HG03354 (cell line): Measurements from ENCODE around the gene FILIP1L.
A peak's percentile ranks its signal among the peaks of the same experiment; 100 is the strongest.

Source experiments
- ATAC-seq: cut with Tn5 transposase; IDR thresholded peaks from one replicate; pipeline ENCODE4 v1.9.1; 2021; ENCODE audit warnings: mild to moderate bottlenecking; ENCODE audit not compliant: unreplicated experiment, poor library complexity, severe bottlenecking

The FILIP1L gene

GRCh38 chr3:100081311-100081710 lies 33.0 kb downstream of the FILIP1L start:
- no peak for ATAC-seq

GRCh38 chr3:100080573-100080972 lies 33.7 kb downstream of the FILIP1L start:
- no peak for ATAC-seq

GRCh38 chr3:100079328-100079727 lies 35.0 kb downstream of the FILIP1L start:
- no peak for ATAC-seq

DNA sequence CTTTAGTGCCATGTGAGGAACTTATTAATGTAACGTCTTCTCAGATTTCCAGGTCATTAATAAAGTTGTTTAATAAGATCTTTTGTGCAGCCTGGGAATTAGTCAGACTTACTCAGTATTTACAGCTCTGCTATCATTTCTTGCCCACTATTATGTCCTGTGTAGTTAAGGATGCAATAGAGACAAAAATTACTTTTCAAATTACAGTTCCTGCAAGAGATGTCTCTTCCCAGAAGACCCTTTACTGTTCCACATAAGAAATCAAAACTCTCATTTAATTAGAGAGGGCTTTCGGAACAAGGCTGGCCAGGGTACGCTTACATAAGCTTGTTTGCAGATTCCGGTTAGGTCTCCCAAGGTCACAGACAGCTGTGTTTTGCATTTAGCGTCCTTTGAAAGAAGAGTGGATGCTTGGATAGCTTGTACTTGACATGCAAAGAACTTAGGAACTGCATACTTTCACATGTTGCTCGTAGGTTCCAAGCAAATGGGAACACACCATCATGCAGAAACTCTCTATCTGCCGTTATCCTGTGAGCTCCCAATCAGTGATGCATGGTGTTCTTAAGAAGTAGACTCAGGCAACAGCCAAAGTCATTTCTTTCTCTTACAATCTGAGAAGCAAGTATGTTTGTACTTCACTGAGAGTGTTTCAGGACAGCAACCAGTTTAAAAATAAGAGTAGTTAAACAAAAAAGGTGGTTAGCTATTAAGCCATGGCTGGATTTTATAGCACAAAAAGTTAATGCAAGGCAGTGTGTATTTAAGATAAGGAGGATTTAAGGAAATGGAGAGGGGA lies 37.4 kb downstream of the FILIP1L start:
- ATAC-seq = no peak

DNA sequence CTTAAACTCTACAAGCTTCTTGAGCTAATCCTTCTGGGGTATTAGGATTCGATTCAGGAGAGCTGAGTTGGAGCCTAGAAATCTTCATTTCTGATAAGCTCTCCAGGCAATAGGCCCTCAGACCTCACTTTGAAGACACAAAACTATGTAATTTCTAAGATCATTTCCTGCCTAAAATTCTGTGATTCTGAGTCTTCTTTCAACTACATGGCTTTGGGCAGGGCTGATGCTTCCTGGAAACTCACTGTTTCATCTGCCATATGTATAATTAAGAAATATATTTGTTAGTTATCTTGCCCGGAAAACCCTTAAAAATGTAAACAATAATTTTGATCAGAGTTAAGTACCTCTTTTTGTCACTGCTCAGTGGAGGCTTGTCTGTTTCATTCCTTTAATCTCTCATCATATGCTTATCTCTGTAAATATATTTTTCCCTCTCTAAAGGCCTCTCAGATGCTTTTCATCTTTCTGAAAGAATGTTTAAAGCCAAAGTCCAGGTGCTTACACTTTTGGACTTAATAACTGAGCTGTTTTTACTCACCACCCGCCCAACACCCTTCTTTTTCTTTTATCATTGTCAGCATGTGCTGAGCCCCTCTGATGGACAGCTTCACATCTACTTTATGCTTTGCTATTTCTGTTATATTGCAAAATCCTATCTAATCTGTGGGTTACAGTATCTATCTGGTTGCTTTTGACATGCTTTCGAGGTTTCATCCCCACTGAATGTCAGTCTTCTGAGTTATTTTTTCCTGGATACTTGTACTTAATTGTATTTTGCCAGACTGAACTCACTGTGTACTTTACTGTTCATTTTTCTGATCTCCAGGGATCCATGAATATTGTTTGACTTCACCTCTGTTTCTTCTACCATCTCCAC lies 38.2 kb downstream of the FILIP1L start:
- no peak for ATAC-seq

DNA sequence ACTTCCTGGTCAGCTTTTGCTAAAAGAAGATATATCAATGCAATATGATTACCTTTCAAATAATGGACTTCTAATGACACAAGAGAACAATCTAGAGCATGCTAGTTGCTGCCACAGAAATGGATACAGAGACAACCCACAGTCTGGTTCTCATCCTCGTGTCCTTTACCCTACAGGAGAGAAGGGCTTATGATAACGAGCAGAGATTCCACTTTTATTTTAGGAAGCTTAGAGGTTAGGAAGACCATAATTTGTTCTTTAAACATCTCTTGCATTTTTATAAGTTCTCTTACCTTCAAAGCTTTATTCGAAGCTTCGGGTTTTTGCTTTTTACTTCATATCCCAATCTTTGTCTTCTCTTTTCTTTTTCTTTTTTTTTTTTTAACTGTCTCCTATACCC lies 39.1 kb downstream of the FILIP1L start:
- ATAC-seq = no peak

DNA sequence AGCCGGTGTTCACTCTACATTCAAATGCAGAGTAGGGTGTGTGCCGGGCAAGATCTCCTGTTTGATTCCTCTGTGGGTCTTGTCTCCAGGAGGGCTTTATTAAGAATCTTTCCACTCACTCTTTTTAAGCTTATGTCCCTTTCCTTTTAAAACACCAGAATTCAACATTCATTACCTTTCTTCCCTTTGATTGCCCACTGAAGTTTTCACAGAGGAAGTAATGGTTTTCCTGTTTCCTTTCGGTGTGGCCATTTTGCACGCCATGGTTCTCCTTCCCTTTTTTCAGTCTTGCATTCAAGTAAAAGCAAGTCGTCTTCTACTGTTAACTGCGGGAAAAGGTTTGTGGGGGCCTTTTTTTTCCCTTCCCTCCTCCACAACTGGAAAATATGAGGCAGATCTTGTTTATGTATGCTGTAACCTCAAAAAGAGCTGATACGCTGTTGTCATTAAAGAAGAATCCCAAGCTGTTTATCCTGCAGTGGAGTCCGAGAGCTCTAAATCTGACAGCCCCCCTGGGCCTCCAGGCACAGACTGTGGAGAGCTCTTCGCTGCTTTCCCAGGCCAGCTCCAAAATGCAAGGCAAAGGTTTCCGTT lies 40.5 kb downstream of the FILIP1L start:
- no peak for ATAC-seq

- peak; percentile 2 for ATAC-seq
Measured at GRCh38 chr3:100073049-100073713, 41.1 kb downstream of the FILIP1L start.

DNA sequence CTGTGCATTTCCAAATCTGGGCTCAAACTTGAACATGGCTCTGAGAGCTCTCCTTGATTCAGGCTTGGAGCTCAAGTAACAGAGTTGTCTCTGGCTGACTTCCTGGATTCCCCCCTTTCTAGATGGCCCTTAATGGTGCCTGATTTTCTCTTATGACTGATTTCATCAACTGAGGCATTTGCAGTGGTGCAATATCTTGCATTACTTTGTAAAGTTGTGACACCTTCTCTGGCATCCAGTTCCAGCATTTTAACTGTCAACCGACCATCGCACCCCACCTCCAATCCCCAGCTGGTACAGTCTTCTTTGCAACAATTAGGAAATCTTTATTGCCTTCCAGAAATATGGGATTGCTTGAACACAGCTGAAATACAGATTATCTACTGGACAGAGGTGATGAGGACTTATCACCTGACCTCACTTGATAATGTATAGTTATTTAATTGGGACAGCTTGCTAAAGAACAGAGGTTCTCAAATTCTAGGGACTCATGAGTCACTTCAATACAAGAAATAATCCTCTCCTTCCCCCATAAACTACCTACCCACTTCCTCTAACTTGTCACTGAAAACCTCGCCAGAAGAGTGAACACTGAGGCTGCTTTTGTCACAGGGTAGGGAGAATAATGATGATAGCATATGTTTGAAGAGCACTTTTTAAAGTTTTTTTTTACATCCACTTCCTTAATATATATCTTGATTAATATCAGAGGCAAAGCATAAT lies 41.8 kb downstream of the FILIP1L start:
- ATAC-seq = peak; percentile 55

DNA sequence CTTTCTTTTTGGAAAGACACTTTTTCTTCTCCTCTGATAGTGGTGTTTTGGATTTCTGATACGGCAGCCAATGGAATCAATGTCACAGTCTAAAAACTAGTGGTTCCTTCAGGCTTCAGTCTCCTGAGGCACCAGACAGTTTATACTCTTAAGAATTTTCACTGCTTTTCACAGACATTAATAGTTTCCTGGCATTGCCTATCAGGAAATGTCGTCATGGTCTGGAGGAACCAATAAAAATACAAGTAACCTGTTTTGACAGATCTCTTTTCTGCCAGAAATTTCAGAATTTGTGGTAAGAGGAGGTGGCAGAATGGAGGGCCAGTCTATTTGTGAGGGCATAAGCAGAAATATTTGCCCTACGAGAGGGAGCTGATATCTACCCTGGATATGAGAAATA lies 44.8 kb downstream of the FILIP1L start:
- no peak for ATAC-seq

DNA sequence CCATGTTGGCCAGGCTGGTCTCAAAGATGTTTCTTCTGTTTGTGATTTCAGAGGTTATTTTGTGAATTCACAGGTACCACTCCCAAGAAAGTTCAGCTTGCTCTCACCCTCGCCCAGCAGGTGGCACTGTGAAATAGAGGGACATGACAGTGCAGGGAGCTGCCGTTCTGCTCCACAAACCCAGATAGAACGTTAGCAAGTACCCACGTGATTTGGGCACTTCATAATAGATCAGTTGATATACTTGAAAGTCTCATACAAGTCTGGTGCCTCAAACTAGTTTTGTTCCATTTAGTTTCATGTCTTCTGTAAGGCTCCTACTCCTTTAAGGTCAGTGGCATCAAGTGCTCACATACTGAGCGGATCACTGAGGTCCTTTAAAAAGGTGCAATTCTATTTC lies 45.5 kb downstream of the FILIP1L start:
- peak; percentile 82 for ATAC-seq

DNA sequence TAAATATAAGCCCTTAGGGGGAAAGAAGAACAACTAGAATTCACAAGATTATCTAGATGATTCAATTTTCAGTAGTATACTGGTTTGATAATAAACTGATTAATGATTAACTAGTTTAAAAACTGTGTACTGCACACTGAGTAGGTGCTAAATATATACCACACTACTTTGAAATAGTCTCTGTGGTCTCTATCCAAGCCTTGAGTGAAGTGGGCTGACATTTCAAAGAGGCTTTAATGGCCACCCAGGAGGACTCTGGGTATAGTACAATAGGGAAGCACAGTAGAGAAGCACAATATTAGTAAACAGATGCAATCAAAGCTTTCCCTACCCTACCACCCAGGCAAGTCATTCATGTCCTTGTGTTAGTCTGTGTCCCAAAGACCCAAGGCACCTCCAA lies 46.7 kb downstream of the FILIP1L start:
- ATAC-seq = no peak

GRCh38 chr3:100063929-100064461 lies 50.3 kb downstream of the FILIP1L start:
- no peak for ATAC-seq

DNA sequence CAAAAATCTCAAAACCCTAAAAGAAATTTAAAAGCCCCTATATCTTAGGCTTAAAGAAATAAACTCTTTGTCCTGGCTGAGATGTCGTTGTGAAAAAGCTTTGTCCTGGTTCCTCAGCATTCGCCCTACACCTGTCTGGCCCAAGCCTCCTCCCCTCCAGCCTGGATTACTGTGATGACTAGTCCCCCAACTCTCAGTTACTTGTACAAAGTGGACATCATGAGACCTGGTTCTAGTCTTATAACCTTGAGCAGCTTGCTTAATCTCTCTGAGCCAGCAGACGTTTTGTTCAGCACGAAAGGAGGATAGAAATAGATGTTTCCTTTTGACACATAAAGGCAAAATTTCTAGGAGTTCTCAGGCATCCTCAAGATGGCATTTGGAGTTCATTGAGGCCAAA lies 51.6 kb downstream of the FILIP1L start:
- no peak for ATAC-seq

DNA sequence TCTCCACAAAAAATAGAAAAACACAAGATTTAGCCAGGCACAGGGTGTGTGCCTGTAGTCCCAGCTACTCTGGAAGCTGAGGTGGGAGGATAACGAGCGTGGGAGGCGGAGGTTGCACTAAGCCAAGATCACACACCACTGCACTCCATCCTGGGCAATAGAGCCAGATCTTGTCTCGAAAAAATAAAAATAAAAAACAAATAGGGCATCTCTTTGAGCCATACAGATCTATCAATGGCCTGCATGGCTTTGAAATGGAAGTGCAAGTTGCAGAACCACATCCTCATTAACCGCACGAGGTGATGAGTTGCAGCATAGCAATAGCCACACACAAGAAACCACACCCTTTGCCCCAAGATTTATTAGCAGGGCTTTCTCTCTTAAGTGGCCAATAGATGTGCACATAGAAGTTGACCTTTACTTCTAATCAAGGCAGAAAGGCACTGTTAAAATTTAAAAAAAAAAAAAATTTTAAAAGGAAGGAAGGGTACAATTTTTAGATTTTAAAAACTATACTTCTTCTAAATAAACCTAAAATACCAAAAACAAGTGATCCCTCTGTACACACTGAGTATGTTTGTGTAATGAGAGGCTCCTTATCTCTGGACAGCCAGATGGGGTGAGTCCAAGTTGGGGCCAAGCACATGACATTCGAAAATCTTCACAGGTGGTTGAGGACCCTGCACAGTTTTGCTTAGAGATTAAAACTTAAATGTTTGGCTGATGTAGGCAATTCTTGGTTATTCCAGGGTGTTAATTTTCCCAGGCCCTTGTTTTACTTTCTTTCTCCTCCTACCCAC lies 53.4 kb downstream of the FILIP1L start:
- peak; percentile 75 for ATAC-seq

DNA sequence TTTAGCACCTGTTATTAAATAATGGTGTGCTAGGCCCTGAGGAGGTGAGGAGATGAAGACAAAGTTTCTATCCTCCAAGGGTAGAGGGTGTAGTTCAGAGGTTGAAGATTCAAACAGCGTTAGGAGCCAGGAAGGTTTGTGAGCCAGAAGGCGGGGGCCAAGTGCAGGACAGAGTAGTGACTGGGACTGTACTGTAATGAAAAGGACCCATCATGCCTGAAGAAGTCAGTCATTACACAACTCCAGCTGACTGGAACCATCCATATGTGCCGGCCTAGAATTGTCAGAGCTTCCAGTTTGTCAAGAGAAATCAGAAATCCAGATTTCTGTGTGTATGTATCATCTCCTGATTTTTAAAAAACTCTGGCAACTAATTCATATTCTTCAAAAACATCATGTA lies 54.8 kb downstream of the FILIP1L start:
- ATAC-seq = no peak

DNA sequence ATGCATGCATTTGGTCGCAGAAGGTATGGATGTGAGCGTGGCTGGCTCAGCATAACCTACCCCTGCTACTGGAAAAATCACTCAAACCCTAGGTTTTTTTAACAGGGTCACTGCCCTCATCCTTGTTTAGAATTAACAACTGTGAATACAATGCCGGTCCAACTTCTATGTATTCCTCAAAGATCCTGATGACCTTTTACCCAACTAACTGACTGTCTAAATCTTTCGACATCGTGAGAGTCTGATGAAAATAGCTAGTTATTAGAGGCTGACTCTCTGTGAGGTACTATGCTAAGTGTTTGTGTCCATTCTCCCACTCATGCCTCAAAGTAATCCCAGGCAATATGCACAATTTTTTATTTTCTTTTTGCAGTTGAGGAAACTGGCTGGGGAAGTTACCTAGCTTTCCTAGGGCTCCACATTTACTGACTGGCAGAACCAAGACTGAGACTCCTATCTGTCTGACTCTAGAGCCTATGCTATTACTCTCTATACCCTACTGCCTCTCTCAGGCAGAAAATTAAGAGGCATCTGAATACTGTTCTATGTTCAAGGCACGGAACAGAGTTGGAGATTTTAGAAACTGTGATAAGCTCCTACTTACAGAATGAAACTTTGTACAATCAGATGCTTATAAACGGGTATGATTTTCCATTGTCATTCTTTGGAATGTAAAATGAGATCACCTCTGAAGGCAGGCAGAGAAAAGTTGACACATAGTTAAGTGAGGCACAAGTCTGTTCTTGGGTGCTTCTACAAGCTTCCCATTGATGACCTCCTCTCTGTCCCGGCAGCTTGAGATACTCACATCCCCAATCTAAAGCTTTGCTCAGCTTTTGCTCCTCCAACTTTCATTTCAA lies 56.4 kb downstream of the FILIP1L start:
- ATAC-seq = no peak
